ENCODE data around the gene PF4V1. TPM values are rescaled to one million over a fixed set of nuclear protein-coding genes. Genes with fewer than 3 reads are reported as not detected.

PF4V1 gene
- total RNA-seq, 2 donors from 2014 or later, result not detected

- ATAC-seq, result no peak
- no peak for DNase-seq
- intact Hi-C loops (cut with DNase I), result no loop called here
Measured at GRCh38 chr4:73867783-73868182, 14.7 kb downstream of the PF4V1 start.

- intact Hi-C loops (cut with DNase I), result no loop called here
- ATAC-seq (peak in 1 of 2 donors; percentile 23), DNase-seq (no peak)
Measured at GRCh38 chr4:73868206-73869129, 15.4 kb downstream of the PF4V1 start.

DNA sequence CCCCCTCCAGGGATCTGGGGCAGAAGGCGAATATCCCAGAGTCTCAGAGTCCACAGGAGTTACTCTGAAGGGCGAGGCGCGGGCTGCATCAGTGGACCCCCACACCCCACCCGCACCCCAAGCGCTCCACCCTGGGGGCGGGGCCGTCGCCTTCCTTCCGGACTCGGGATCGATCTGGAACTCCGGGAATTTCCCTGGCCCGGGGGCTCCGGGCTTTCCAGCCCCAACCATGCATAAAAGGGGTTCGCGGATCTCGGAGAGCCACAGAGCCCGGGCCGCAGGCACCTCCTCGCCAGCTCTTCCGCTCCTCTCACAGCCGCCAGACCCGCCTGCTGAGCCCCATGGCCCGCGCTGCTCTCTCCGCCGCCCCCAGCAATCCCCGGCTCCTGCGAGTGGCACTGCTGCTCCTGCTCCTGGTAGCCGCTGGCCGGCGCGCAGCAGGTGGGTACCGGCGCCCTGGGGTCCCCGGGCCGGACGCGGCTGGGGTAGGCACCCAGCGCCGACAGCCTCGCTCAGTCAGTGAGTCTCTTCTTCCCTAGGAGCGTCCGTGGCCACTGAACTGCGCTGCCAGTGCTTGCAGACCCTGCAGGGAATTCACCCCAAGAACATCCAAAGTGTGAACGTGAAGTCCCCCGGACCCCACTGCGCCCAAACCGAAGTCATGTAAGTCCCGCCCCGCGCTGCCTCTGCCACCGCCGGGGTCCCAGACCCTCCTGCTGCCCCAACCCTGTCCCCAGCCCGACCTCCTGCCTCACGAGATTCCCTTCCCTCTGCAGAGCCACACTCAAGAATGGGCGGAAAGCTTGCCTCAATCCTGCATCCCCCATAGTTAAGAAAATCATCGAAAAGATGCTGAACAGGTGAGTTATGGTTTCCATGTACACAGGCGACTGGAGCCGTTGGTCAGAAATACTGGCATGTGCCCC lies 16.3 kb downstream of the PF4V1 start, which contains the start of gene CXCL1:
Gene CXCL1 (plus strand): TSS at position 264 of the 926 bp plus-strand sequence. CDS start 78 bp downstream, at position 342.
- peak; percentile 69 for ATAC-seq
- intact Hi-C loops (cut with DNase I), result no loop called here
- DNase-seq, result peak; percentile 72

DNA sequence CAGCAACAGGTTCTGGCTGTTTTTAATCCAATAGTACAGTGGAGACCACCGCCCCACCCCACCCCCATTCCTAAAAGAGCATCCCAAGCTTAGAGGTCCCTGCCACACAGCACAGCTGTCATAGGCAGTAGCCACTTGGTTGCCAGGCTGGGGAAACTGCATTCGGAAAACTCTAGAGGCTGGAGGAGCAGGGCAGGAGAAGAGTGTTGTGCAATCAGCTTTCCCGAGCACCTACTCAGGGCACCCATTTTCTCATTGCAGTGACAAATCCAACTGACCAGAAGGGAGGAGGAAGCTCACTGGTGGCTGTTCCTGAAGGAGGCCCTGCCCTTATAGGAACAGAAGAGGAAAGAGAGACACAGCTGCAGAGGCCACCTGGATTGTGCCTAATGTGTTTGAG lies 17.2 kb downstream of the PF4V1 start:
- no peak for DNase-seq
- intact Hi-C loops (cut with DNase I), result no loop called here
- ATAC-seq, result peak in 1 of 2 donors; percentile 10

GRCh38 chr4:73870768-73871167 lies 17.7 kb downstream of the PF4V1 start:
- no peak for DNase-seq
- intact Hi-C loops (cut with DNase I), result no loop called here
- ATAC-seq, result no peak

DNA sequence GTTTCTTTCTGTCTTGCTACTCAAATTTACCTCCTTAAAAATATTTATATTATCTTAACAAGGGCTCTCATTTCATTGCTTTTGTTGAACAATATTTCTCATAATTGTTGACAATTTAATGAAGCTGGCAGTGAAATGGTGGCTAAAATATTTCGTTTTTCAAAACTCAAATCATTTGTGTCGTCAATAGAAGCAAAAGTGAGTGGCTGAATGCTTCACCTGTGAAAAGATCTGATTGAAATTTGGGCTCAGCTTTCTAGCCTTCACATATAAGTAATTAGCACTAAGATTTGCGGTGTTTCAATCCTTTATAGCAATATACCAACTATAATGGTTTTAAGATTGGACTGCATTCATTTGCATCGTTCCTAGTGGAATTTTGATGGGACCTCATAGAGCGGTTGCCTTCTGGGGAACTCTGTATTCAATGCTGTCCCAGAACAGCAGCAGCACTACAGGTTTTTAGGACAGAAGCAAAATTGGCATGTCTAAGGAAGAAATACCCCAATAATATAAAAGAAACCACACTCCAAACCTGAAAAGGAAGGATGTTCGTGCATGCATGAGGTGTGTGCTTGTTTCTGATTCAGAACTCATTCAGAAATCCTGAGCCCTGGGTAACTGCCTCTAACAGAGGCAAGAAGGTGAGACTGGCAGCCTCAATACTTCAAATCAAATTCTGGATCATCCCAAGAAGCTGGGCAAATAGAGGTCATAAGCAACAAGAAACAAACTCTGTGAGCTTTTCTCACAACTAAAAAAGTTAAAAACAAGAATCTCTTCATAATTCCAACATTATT lies 18.6 kb downstream of the PF4V1 start:
- intact Hi-C loops (cut with DNase I), result no loop called here

DNA sequence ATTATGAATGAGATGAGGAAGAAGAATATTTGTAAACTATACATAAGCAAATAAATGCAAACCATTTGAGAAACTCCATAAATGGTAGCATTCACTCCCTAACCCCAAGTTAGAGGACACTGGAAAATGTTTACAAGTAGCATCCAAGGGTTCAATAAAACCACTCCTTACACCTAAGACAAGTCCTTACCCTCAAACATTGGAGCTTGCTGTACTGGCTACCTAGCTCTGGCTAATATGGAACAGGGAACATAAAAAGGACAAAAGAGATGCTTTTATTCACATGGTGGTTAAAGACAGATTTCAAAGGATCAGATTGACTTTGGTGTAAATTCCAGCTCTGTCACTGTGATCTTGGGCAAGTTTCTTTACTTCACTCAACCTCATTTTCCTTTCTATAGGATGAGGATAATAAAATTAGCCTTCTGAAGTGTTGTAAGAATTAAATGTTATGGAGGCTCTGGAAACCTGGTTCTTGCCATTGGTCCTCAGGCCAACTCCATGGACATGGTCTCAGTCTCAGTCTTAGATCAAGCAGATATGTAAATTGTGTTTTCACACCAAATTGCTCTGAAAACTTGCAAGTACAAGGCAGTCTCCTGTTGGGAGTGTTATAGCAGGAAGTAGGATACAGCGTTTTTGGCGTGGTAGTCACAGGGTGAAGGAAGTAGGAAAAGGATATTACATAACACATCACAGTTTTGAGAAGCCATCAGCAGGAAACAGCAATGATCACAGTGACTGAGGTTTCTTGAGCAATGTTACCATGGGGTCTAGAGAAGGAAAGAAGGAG lies 19.4 kb downstream of the PF4V1 start:
- ATAC-seq (peak in 1 of 2 donors; percentile 9), DNase-seq (no peak)
- intact Hi-C loops (cut with DNase I), result no loop called here

More for the DNA sequence above, 18.6 kb downstream of the PF4V1 start:
- ATAC-seq, result no peak
- no peak for DNase-seq

GRCh38 chr4:73874386-73874785 lies 21.3 kb downstream of the PF4V1 start:
- DNase-seq, result no peak
- ATAC-seq, result no peak
- intact Hi-C loops (cut with DNase I), result no loop called here

GRCh38 chr4:73875401-73875800 lies 22.3 kb downstream of the PF4V1 start:
- ATAC-seq, result no peak
- no peak for DNase-seq
- intact Hi-C loops (cut with DNase I), result no loop called here

- ATAC-seq, result peak in 1 of 2 donors; percentile 69
- intact Hi-C loops (cut with DNase I), result no loop called here
- no peak for DNase-seq
Measured at GRCh38 chr4:73883306-73883705, 30.2 kb downstream of the PF4V1 start.

DNA sequence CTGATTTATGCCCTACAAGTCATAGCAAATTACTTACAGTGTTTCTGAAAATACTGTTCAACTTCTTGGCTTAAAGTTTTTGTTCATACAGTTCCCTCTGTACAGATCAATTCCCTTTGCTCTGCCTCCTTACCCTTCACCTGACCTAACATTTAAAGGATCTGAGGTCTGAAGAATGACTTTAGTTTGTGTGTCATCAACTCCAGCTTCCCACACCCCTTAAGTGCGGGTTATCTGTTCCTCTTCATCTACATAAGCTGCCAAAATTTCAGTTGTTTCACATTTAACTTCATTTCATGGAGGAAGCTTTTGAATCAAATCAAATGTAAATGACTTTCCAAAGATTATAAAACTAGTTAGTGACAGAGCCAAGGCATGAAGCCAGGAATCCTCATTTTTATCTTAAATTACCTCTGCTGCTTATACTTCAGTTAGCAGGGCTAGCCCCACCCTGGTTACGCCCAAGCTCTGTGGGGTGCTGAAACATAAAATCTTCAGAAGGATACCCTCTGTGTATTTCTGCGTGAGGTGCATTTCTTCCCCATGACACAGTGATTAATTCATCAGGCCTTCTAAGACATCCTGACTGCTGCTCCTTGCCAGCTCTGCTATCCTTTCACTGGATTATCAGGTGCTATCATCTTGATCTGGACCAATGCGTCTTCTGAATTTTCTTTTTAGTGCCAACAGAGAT lies 32.6 kb downstream of the PF4V1 start:
- intact Hi-C loops (cut with DNase I), result no loop called here
- ATAC-seq, result peak; percentile 41 to 81
- no peak for DNase-seq

- no peak for ATAC-seq
- intact Hi-C loops (cut with DNase I), result no loop called here
- no peak for DNase-seq
Measured at GRCh38 chr4:73891326-73891725, 38.2 kb downstream of the PF4V1 start.

- intact Hi-C loops (cut with DNase I), result no loop called here
- ATAC-seq, result peak; percentile 47 to 61
Measured at GRCh38 chr4:73891739-73892405, 38.8 kb downstream of the PF4V1 start.

DNA sequence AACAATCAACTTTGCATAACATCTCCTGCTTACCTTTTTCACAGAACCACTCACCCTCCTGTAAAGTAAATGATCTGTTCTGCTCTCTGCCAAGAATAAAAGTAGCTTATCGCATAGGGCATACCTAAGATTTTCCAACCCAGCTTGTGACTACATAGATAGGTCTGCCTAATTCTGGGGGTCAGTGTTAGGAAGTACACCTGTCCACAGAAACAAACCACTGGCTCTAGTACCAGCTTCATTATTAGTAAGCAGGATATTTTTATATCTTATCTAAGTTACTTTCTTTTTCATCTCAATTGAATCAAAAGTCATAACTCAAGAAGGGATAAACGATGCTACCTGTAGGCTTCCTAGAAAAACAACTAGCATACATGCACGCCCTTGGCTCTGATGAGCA lies 39.9 kb downstream of the PF4V1 start:
- no peak for DNase-seq
- ATAC-seq, result peak in 1 of 2 donors; percentile 10
- intact Hi-C loops (cut with DNase I), result no loop called here

More at GRCh38 chr4:73891739-73892405, 38.8 kb downstream of the PF4V1 start:
- DNase-seq, result no peak

DNA sequence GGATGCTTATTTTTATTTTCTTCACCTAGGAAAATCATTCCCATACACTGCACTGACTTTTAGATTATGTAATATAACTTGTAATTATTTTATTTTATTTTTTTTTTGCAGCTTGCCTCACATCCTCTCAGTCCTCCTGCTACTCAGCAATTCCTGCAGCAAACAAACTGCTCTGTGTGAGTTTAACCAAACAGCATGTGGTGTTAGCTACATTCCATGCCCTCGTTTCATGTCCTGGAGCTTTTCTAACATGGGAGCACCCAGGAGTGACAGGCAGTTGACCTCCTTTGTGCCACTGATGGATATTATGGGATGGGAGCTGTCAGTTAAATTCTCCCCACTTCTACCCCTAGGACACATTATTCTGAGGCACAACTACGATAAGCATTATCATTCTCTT lies 40.9 kb downstream of the PF4V1 start:
- DNase-seq, result no peak
- intact Hi-C loops (cut with DNase I), result no loop called here
- no peak for ATAC-seq

DNA sequence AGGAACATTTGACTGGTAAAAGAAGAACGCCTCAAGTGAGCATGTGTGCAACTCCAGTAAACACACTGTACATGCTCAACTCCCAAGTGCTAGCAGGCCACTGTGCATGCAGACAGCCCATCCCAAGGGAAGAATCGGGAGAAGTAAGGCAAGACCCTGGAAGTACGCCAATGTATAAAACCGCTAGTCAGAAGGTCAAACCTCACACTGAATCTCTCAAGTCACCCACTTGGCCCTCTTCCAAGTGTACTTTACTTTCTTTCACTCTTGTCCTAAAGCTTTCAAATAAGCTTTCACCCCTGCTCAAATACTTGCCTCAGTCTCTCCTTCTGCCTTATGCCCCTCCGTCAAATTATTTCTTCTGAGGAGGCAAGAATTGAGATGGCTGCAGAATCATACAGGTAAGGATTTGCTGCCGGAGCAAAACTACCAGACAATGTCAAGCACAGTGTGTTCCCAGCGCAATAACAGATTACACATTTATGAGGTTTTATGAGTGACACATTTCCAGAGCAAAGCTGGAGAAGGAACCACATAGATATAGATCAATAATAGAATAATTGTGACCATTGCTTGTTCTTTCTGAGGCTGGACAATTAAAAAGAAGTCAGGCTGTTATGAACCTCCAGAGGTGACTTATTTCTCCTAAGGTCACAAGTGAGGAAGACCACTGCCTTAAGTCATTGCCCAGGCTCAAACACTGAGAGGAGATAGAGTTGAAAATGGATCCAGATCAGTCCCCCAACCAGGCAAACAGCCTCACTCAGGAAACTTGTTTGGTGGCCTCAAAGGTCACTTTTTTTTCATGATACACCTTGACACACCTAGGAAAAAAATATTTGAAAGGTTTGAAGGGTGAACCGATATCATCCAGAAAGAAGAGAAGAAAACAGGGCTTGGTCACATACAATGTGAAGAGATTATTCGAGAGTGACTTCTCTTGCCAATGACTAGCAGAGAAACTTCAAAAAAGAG lies 42.4 kb downstream of the PF4V1 start:
- no peak for ATAC-seq
- no peak for DNase-seq
- intact Hi-C loops (cut with DNase I), result no loop called here

Measured in left cardiac atrium (tissue), 4 donors.